Measurements from ENCODE around the gene AGMO.
"Not testable (repeated sequence)": the region's sequence is repeated elsewhere in the genome, so short reads cannot be mapped to it uniquely, and the experiment has no call there.

DNA sequence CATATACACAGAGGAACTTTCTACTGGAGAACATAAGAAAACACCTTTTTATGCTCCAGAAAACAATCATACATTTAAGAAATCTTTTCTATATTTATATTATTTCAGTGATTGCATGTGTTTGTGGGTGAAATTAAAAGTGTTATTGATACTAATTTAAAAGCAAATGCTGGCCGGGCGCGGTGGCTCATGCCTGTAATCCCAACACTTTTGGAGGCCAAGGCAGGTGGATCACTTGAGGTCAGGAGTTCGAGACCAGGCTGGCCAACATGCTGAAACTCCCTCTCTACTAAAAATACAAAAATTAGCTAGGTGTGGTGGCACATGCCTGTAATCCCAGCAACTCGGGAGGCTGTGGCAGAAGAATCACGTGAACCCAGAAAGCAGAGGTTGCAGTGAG is 260.8 kb downstream of the AGMO start:
- TF ChIP-seq, protein P1, sequence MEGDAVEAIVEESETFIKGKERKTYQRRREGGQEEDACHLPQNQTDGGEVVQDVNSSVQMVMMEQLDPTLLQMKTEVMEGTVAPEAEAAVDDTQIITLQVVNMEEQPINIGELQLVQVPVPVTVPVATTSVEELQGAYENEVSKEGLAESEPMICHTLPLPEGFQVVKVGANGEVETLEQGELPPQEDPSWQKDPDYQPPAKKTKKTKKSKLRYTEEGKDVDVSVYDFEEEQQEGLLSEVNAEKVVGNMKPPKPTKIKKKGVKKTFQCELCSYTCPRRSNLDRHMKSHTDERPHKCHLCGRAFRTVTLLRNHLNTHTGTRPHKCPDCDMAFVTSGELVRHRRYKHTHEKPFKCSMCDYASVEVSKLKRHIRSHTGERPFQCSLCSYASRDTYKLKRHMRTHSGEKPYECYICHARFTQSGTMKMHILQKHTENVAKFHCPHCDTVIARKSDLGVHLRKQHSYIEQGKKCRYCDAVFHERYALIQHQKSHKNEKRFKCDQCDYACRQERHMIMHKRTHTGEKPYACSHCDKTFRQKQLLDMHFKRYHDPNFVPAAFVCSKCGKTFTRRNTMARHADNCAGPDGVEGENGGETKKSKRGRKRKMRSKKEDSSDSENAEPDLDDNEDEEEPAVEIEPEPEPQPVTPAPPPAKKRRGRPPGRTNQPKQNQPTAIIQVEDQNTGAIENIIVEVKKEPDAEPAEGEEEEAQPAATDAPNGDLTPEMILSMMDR (IDR thresholded peaks at IDR 0.05; ENCODE audit: control extremely low read depth in 1 of 3, insufficient read depth in 1 of 3, low read depth in 1 of 3, low read length in 3 of 3) = not testable (repeated sequence)
- TF ChIP-seq SIX5 (IDR thresholded peaks at IDR 0.05; ENCODE audit: low read depth, low read length); SAP30 (IDR thresholded peaks at IDR 0.05; ENCODE audit: insufficient read depth, insufficient replicate concordance, low read length); KDM5A (IDR thresholded peaks at IDR 0.05; ENCODE audit: low read length); CBX5 (IDR thresholded peaks at IDR 0.05; ENCODE audit: low read depth, low read length); SIN3A (conservative IDR thresholded peaks at IDR 0.05 in 1 of 2, IDR thresholded peaks at IDR 0.05 in 1 of 2; ENCODE audit: low read depth in 1 of 2, low read length in 2 of 2): not testable (repeated sequence)
